ENCODE data around the gene SLC28A3.
"Not testable (repeated sequence)": the region's sequence is repeated elsewhere in the genome, so short reads cannot be mapped to it uniquely, and the experiment has no call there.

SLC28A3 gene

GRCh38 chr9:84381508-84381907, 41.0 kb upstream of the SLC28A3 start:
- no peak for TF ChIP-seq CTCF (IDR thresholded peaks at IDR 0.05; ENCODE audit: low read depth, low read length)

GRCh38 chr9:84379740-84380139, 39.2 kb upstream of the SLC28A3 start:
- no peak for TF ChIP-seq CTCF (IDR thresholded peaks at IDR 0.05; ENCODE audit: low read depth, low read length)
- no peak overlapping the region for H3K4me3 ChIP-seq (ENCODE audit: low read depth, low read length)

More at GRCh38 chr9:84381508-84381907, 41.0 kb upstream of the SLC28A3 start:
- no peak overlapping the region for H3K4me3 ChIP-seq (ENCODE audit: low read depth, low read length)

- no peak overlapping the region for H3K4me3 ChIP-seq (ENCODE audit: low read depth, low read length)
- no peak for TF ChIP-seq CTCF (IDR thresholded peaks at IDR 0.05; ENCODE audit: low read depth, low read length)
Measured at GRCh38 chr9:84375954-84376353, 35.4 kb upstream of the SLC28A3 start.

- TF ChIP-seq CTCF (IDR thresholded peaks at IDR 0.05; ENCODE audit: low read depth, low read length), result no peak
- H3K4me3 ChIP-seq (ENCODE audit: low read depth, low read length), result no peak overlapping the region
Measured at GRCh38 chr9:84374516-84374915, 34.0 kb upstream of the SLC28A3 start.

- no peak for TF ChIP-seq CTCF (IDR thresholded peaks at IDR 0.05; ENCODE audit: low read depth, low read length)
Measured at GRCh38 chr9:84374013-84374412, 33.5 kb upstream of the SLC28A3 start.

GRCh38 chr9:84371737-84372136, 31.2 kb upstream of the SLC28A3 start:
- no peak overlapping the region for H3K4me3 ChIP-seq (ENCODE audit: low read depth, low read length)
- no peak for TF ChIP-seq CTCF (IDR thresholded peaks at IDR 0.05; ENCODE audit: low read depth, low read length)

More at GRCh38 chr9:84374013-84374412, 33.5 kb upstream of the SLC28A3 start:
- H3K4me3 ChIP-seq (ENCODE audit: low read depth, low read length), result no peak overlapping the region

- no peak overlapping the region for H3K4me3 ChIP-seq (ENCODE audit: low read depth, low read length)
- TF ChIP-seq CTCF (IDR thresholded peaks at IDR 0.05; ENCODE audit: low read depth, low read length), result no peak
Measured at GRCh38 chr9:84368601-84369000, 28.0 kb upstream of the SLC28A3 start.

- H3K4me3 ChIP-seq (ENCODE audit: low read depth, low read length), result not testable (repeated sequence)
Measured at GRCh38 chr9:84367726-84368125, 27.2 kb upstream of the SLC28A3 start.

Data from WI38 (cell line).